MM.1S (cell line): ENCODE data around the gene TMEM205.

Experiments
- DNase-seq: peaks from one replicate; pipeline ENCODE4 v3.0.0-alpha.2; 2015
- H2AFZ ChIP-seq: fragments of 300-600 bp; sonication (generic); 2 replicates; pipeline ENCODE4 v1.6.0; 2016; ENCODE audit warnings: antibody characterized with exemption, low read length
- H3F3A ChIP-seq: fragments of 300-600 bp; sonication (generic); 2 replicates; pipeline ENCODE4 v1.6.1; 2016; ENCODE audit warnings: mild to moderate bottlenecking, antibody characterized with exemption, low read length, moderate library complexity, mixed read lengths; ENCODE audit not compliant: insufficient read depth
- H3K27ac ChIP-seq: fragments of 300-600 bp; sonication (generic); 2 replicates; pipeline ENCODE4 v1.5.1; 2016; ENCODE audit warnings: mild to moderate bottlenecking, low read length
- H3K27me3 ChIP-seq: fragments of 300-600 bp; sonication (generic); replicated peaks from 2 replicates; pipeline ENCODE4 v1.6.0; 2016; ENCODE audit warnings: low read length; ENCODE audit not compliant: insufficient read depth
- H3K36me3 ChIP-seq: fragments of 300-600 bp; sonication (generic); replicated peaks from 2 replicates; pipeline ENCODE4 v1.6.1; 2016; ENCODE audit warnings: mild to moderate bottlenecking, low read length, mixed read lengths; ENCODE audit not compliant: insufficient read depth
- H3K4me1 ChIP-seq: fragments of 300-600 bp; sonication (generic); 2 replicates; pipeline ENCODE4 v1.6.1; 2016; ENCODE audit warnings: low read length, mixed read lengths
- H3K4me2 ChIP-seq: fragments of 300-600 bp; sonication (generic); 2 replicates; pipeline ENCODE4 v1.6.0; 2016; ENCODE audit warnings: low read depth, low read length
- H3K4me3 ChIP-seq: fragments of 300-600 bp; sonication (generic); 2 replicates; pipeline ENCODE4 v1.5.1; 2016; ENCODE audit warnings: low read length, mixed read lengths
- H3K79me2 ChIP-seq: fragments of 300-600 bp; sonication (generic); 2 replicates; pipeline ENCODE4 v1.6.1; 2016; ENCODE audit warnings: mixed run types, low read length, mixed read lengths
- H3K9ac ChIP-seq: fragments of 300-600 bp; sonication (generic); 2 replicates; pipeline ENCODE4 v1.6.1; 2016; ENCODE audit warnings: low read length, mixed read lengths
- H3K9me2 ChIP-seq: fragments of 300-600 bp; sonication (generic); replicated peaks from 2 replicates; pipeline ENCODE4 v1.6.1; 2016; ENCODE audit warnings: mild to moderate bottlenecking, low read length, mixed read lengths; ENCODE audit not compliant: insufficient read depth
- H3K9me3 ChIP-seq: fragments of 300-600 bp; sonication (generic); replicated peaks from 2 replicates; pipeline ENCODE4 v1.6.1; 2016; ENCODE audit warnings: mild to moderate bottlenecking, low read length, mixed read lengths; ENCODE audit not compliant: insufficient read depth
- H4K20me1 ChIP-seq: fragments of 300-600 bp; sonication (generic); 2 replicates; pipeline ENCODE4 v1.6.1; 2016; ENCODE audit warnings: mild to moderate bottlenecking, low read length, moderate library complexity, mixed read lengths; ENCODE audit not compliant: insufficient read depth
- CTCF ChIP-seq: fragments of 300-600 bp; sonication (generic); IDR thresholded peaks from 2 replicates; pipeline ENCODE4 v1.5.1; 2016; ENCODE audit warnings: antibody characterized with exemption, low read length, mixed read lengths
- EZH2 ChIP-seq: fragments of 300-600 bp; sonication (generic); optimal IDR thresholded peaks from 2 replicates; pipeline ENCODE3; 2017; ENCODE audit warnings: low read depth, mild to moderate bottlenecking, antibody characterized with exemption, low read length, mixed read lengths
- EZH2phosphoT487 ChIP-seq: fragments of 300-600 bp; sonication (generic); IDR thresholded peaks from 2 replicates; pipeline ENCODE4 v1.6.1; 2018; ENCODE audit warnings: antibody characterized with exemption, low read length

Gene TMEM205

GRCh38 chr19:11375143-11375948, 29.3 kb upstream of the TMEM205 start:
- H3K4me1 ChIP-seq, result peaks cover 25% of the 10 kb centered on the region
- H3K36me3 ChIP-seq, result no peaks in the 10 kb centered on the region
- H3F3A ChIP-seq, result peaks cover 4% of the 10 kb centered on the region; the same call in 1 of the 2 replicates
- peaks cover 16% of the 10 kb centered on the region for H3K79me2 ChIP-seq
- H3K4me2 ChIP-seq, result peak overlapping the region; percentile 69
- H2AFZ ChIP-seq, result peak overlapping the region; percentile 17
- H3K9me3 ChIP-seq, result no peaks in the 10 kb centered on the region
- H3K4me3 ChIP-seq, result peak overlapping the region; percentile 84
- TF ChIP-seq CTCF, result no peak
- TF ChIP-seq EZH2, result no peak
- no peak for TF ChIP-seq EZH2phosphoT487
- H3K27ac ChIP-seq, result peak overlapping the region; percentile 22; the same call in 1 of the 2 replicates
- DNase-seq, result peak; percentile 62
- H4K20me1 ChIP-seq, result no peaks in the 10 kb centered on the region
- H3K27me3 ChIP-seq, result no peaks in the 10 kb centered on the region
- peak overlapping the region; percentile 57 for H3K9ac ChIP-seq
- H3K9me2 ChIP-seq, result no peaks in the 10 kb centered on the region

- Histone ChIP-seq H3K4me2 (peak within 1 kb of the TSS; percentile 94), H3K9me3 (no peaks in the 10 kb centered on the region), H3K9ac (peak within 1 kb of the TSS; percentile 91), H3K9me2 (no peaks in the 10 kb centered on the region), H3F3A (no peaks in the 10 kb centered on the region), H3K27me3 (no peaks in the 10 kb centered on the region), H3K36me3 (no peaks in the 10 kb centered on the region), H2AFZ (peak within 1 kb of the TSS; percentile 80), H3K4me1 (peaks cover 19% of the 10 kb centered on the region), H3K27ac (peak within 1 kb of the TSS; percentile 76), H4K20me1 (no peaks in the 10 kb centered on the region), H3K79me2 (peaks cover 12% of the 10 kb centered on the region), H3K4me3 (peak within 1 kb of the TSS; percentile 84)
- DNase-seq, result peak; percentile 99
- no peak for TF ChIP-seq EZH2phosphoT487
- no peak for TF ChIP-seq CTCF
- TF ChIP-seq EZH2, result no peak
Observed at GRCh38 chr19:11374433-11375142, 28.5 kb upstream of the TMEM205 start, which contains the start of gene SWSAP1. TSS of gene SWSAP1 (plus strand) at chr19:11374666. CDS start at chr19:11374681, 15 bp downstream.

- H3K79me2 ChIP-seq, result peaks cover 12% of the 10 kb centered on the region
- no peak for DNase-seq
- TF ChIP-seq EZH2phosphoT487 (no peak), CTCF (no peak), EZH2 (no peak)
- H3K4me2 ChIP-seq, result peak overlapping the region; percentile 94
- H3K9me3 ChIP-seq, result no peaks in the 10 kb centered on the region
- no peak overlapping the region; the same call in 1 of the 2 replicates for H3K27ac ChIP-seq
- peak overlapping the region; percentile 84 for H3K4me3 ChIP-seq
- peak overlapping the region; percentile 80 for H2AFZ ChIP-seq
- H3K4me1 ChIP-seq, result peaks cover 19% of the 10 kb centered on the region
- no peaks in the 10 kb centered on the region for H3F3A ChIP-seq
- peak overlapping the region; percentile 91; the same call in 1 of the 2 replicates for H3K9ac ChIP-seq
- no peaks in the 10 kb centered on the region for H3K27me3 ChIP-seq
- H4K20me1 ChIP-seq, result no peaks in the 10 kb centered on the region
- H3K9me2 ChIP-seq, result no peaks in the 10 kb centered on the region
- H3K36me3 ChIP-seq, result no peaks in the 10 kb centered on the region
Observed at GRCh38 chr19:11373885-11374432, 27.9 kb upstream of the TMEM205 start.
